Measurements from ENCODE around the gene TM7SF2.

Gene TM7SF2

GRCh38 chr11:65111744-65112545 is at the start of gene TM7SF2:
TM7SF2 (plus strand) TSS chr11:65111872; CDS start chr11:65112016, 144 bp downstream.
- Mint-ChIP-seq H3K9me3 (no peaks in the 10 kb centered on the region), H3K27me3 (peaks cover 26% of the 10 kb centered on the region), H3K4me1 (ENCODE audit: low read depth) (peaks cover 49% of the 10 kb centered on the region), H3K4me3 (peak within 1 kb of the TSS; percentile 91), H3K27ac (peak within 1 kb of the TSS; percentile 86), H3K36me3 (ENCODE audit: low read depth) (peaks cover 43% of the 10 kb centered on the region)
- intact Hi-C loops (cut with micrococcal nuclease): loop anchor here (10.0 kb wide), 2 partner anchors 143 to 197 kb away; partner anchors contain the start of gene ATG2A

- no peak overlapping the region for H3K27ac Mint-ChIP-seq
- peaks cover 54% of the 10 kb centered on the region for H3K4me1 Mint-ChIP-seq (ENCODE audit: low read depth)
- H3K27me3 Mint-ChIP-seq: peaks cover 34% of the 10 kb centered on the region
- no peaks in the 10 kb centered on the region for H3K36me3 Mint-ChIP-seq (ENCODE audit: low read depth)
- intact Hi-C loops (cut with micrococcal nuclease): no loop called here
- no peaks in the 10 kb centered on the region for H3K9me3 Mint-ChIP-seq
- no peak overlapping the region for H3K4me3 Mint-ChIP-seq
Measured at GRCh38 chr11:65063532-65063931, 48.1 kb upstream of the TM7SF2 start.

- Mint-ChIP-seq H3K4me3 (no peak overlapping the region), H3K9me3 (no peaks in the 10 kb centered on the region), H3K36me3 (ENCODE audit: low read depth) (no peaks in the 10 kb centered on the region), H3K27me3 (peaks cover 24% of the 10 kb centered on the region), H3K27ac (no peak overlapping the region), H3K4me1 (ENCODE audit: low read depth) (peaks cover 48% of the 10 kb centered on the region)
- intact Hi-C loops (cut with micrococcal nuclease): no loop called here
Measured at GRCh38 chr11:65064847-65065240, 46.8 kb upstream of the TM7SF2 start.

GRCh38 chr11:65065851-65066250 is 45.8 kb upstream of the TM7SF2 start:
- H3K4me3 Mint-ChIP-seq: no peak overlapping the region
- intact Hi-C loops (cut with micrococcal nuclease): no loop called here
- no peaks in the 10 kb centered on the region for H3K9me3 Mint-ChIP-seq
- H3K4me1 Mint-ChIP-seq (ENCODE audit: low read depth): peaks cover 38% of the 10 kb centered on the region
- H3K36me3 Mint-ChIP-seq (ENCODE audit: low read depth): no peaks in the 10 kb centered on the region
- H3K27me3 Mint-ChIP-seq: peaks cover 16% of the 10 kb centered on the region
- H3K27ac Mint-ChIP-seq: no peak overlapping the region

GRCh38 chr11:65066315-65066714 is 45.4 kb upstream of the TM7SF2 start:
- H3K4me3 Mint-ChIP-seq: no peak overlapping the region
- H3K27ac Mint-ChIP-seq: no peak overlapping the region
- H3K36me3 Mint-ChIP-seq (ENCODE audit: low read depth): no peaks in the 10 kb centered on the region
- intact Hi-C loops (cut with micrococcal nuclease): no loop called here
- H3K9me3 Mint-ChIP-seq: no peaks in the 10 kb centered on the region
- H3K4me1 Mint-ChIP-seq (ENCODE audit: low read depth): peaks cover 34% of the 10 kb centered on the region
- peaks cover 12% of the 10 kb centered on the region for H3K27me3 Mint-ChIP-seq

GRCh38 chr11:65066805-65067291 is 44.8 kb upstream of the TM7SF2 start:
- Mint-ChIP-seq H3K4me1 (ENCODE audit: low read depth) (peaks cover 30% of the 10 kb centered on the region), H3K27ac (no peak overlapping the region), H3K36me3 (ENCODE audit: low read depth) (no peaks in the 10 kb centered on the region), H3K4me3 (no peak overlapping the region), H3K9me3 (no peaks in the 10 kb centered on the region), H3K27me3 (peaks cover 12% of the 10 kb centered on the region)
- intact Hi-C loops (cut with micrococcal nuclease): no loop called here

GRCh38 chr11:65067446-65067845 is 44.2 kb upstream of the TM7SF2 start:
- Mint-ChIP-seq H3K27me3 (peaks cover 8% of the 10 kb centered on the region), H3K27ac (no peak overlapping the region), H3K36me3 (ENCODE audit: low read depth) (no peaks in the 10 kb centered on the region)

GRCh38 chr11:65069217-65069616 is 42.5 kb upstream of the TM7SF2 start:
- peaks cover 16% of the 10 kb centered on the region for H3K4me1 Mint-ChIP-seq (ENCODE audit: low read depth)
- intact Hi-C loops (cut with micrococcal nuclease): no loop called here
- H3K27ac Mint-ChIP-seq: no peak overlapping the region
- H3K27me3 Mint-ChIP-seq: no peaks in the 10 kb centered on the region
- no peaks in the 10 kb centered on the region for H3K9me3 Mint-ChIP-seq
- no peaks in the 10 kb centered on the region for H3K36me3 Mint-ChIP-seq (ENCODE audit: low read depth)
- no peak overlapping the region for H3K4me3 Mint-ChIP-seq

More at GRCh38 chr11:65067446-65067845, 44.2 kb upstream of the TM7SF2 start:
- H3K4me3 Mint-ChIP-seq: no peak overlapping the region
- no peaks in the 10 kb centered on the region for H3K9me3 Mint-ChIP-seq
- H3K4me1 Mint-ChIP-seq (ENCODE audit: low read depth): peaks cover 28% of the 10 kb centered on the region
- intact Hi-C loops (cut with micrococcal nuclease): no loop called here

- Mint-ChIP-seq H3K36me3 (ENCODE audit: low read depth) (no peaks in the 10 kb centered on the region), H3K4me1 (ENCODE audit: low read depth) (peaks cover 4% of the 10 kb centered on the region), H3K27ac (peak overlapping the region; percentile 32), H3K9me3 (no peaks in the 10 kb centered on the region), H3K4me3 (no peak overlapping the region), H3K27me3 (no peaks in the 10 kb centered on the region)
- intact Hi-C loops (cut with micrococcal nuclease): no loop called here
Measured at GRCh38 chr11:65071907-65072630, 39.6 kb upstream of the TM7SF2 start.

GRCh38 chr11:65072631-65072966 is 39.1 kb upstream of the TM7SF2 start:
- Mint-ChIP-seq H3K9me3 (no peaks in the 10 kb centered on the region), H3K4me1 (ENCODE audit: low read depth) (peaks cover 4% of the 10 kb centered on the region), H3K27me3 (no peaks in the 10 kb centered on the region), H3K36me3 (ENCODE audit: low read depth) (no peaks in the 10 kb centered on the region), H3K27ac (peak overlapping the region; percentile 32), H3K4me3 (no peak overlapping the region)
- intact Hi-C loops (cut with micrococcal nuclease): no loop called here

GRCh38 chr11:65077451-65077850 is 34.2 kb upstream of the TM7SF2 start:
- peaks cover 27% of the 10 kb centered on the region for H3K4me1 Mint-ChIP-seq (ENCODE audit: low read depth)
- H3K36me3 Mint-ChIP-seq (ENCODE audit: low read depth): no peaks in the 10 kb centered on the region
- no peak overlapping the region for H3K27ac Mint-ChIP-seq
- no peaks in the 10 kb centered on the region for H3K27me3 Mint-ChIP-seq
- H3K9me3 Mint-ChIP-seq: no peaks in the 10 kb centered on the region
- H3K4me3 Mint-ChIP-seq: no peak overlapping the region
- intact Hi-C loops (cut with micrococcal nuclease): no loop called here

GRCh38 chr11:65078151-65078550 is 33.5 kb upstream of the TM7SF2 start:
- no peaks in the 10 kb centered on the region for H3K36me3 Mint-ChIP-seq (ENCODE audit: low read depth)
- peaks cover 31% of the 10 kb centered on the region for H3K4me1 Mint-ChIP-seq (ENCODE audit: low read depth)
- no peaks in the 10 kb centered on the region for H3K27me3 Mint-ChIP-seq
- no peaks in the 10 kb centered on the region for H3K9me3 Mint-ChIP-seq
- intact Hi-C loops (cut with micrococcal nuclease): no loop called here
- no peak overlapping the region for H3K27ac Mint-ChIP-seq
- H3K4me3 Mint-ChIP-seq: no peak overlapping the region

GRCh38 chr11:65078786-65079342 is 32.8 kb upstream of the TM7SF2 start:
- Mint-ChIP-seq H3K27me3 (no peaks in the 10 kb centered on the region), H3K27ac (no peak overlapping the region), H3K4me1 (ENCODE audit: low read depth) (peaks cover 38% of the 10 kb centered on the region), H3K9me3 (no peaks in the 10 kb centered on the region), H3K36me3 (ENCODE audit: low read depth) (peaks cover 4% of the 10 kb centered on the region), H3K4me3 (no peak overlapping the region)
- intact Hi-C loops (cut with micrococcal nuclease): no loop called here

All from dendritic cell treated with granulocyte-macrophage colony-stimulating factor and Interleukin-4, amounts not matched to agents 40 ng/mL and 50 ng/mL, for 4 days (primary cell).